Measurements from ENCODE around the gene SLC7A4.

The SLC7A4 gene

DNA sequence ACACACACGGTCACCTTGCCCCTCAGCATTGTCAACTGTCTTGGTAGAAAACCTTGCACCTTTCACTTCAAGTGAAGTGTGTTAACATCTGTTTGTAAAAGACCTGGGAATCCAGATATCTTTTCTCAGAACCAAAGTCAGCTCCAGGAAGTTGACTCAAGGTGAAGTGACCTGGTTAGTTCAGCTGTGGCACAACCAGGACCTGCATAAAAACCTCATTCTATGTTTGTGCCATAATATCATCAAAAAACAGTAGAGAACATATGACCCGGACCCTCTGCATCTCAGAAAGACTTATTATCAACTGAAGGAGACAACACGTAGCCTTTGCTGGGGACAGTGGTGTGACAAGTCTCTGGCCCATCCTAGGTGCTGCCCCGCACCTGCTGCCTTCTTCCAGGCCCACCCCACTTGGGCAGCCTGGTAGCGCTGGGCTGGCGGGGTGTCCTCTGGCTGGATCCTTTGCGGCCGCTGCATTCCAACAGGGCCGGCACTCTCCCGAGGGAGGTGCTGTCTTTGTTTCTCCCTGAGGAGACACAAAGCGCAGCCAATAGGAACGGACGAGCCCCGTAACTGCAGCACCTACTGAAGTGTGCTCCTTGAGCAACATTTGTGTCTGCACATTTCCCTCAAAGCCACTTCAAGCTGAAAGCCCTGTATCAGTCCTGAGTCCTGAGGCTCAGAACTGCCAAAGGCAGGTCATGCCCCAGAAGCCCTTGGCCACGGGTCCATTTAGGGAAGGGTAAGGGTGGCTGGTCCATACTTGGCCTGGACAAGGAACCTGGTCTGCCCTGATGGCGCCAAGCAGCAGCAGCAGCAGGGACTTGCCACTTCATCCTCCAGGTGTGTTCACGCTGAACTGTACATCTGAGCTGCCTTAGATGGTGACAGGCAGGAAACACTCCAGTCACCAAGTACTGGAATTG is 38.6 kb upstream of the SLC7A4 start:
- H3K4me3 ChIP-seq (ENCODE audit: low read length): no peak overlapping the region
- H3K4me2 ChIP-seq (ENCODE audit: low read length): no peak overlapping the region
- TF ChIP-seq, protein P1, sequence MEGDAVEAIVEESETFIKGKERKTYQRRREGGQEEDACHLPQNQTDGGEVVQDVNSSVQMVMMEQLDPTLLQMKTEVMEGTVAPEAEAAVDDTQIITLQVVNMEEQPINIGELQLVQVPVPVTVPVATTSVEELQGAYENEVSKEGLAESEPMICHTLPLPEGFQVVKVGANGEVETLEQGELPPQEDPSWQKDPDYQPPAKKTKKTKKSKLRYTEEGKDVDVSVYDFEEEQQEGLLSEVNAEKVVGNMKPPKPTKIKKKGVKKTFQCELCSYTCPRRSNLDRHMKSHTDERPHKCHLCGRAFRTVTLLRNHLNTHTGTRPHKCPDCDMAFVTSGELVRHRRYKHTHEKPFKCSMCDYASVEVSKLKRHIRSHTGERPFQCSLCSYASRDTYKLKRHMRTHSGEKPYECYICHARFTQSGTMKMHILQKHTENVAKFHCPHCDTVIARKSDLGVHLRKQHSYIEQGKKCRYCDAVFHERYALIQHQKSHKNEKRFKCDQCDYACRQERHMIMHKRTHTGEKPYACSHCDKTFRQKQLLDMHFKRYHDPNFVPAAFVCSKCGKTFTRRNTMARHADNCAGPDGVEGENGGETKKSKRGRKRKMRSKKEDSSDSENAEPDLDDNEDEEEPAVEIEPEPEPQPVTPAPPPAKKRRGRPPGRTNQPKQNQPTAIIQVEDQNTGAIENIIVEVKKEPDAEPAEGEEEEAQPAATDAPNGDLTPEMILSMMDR (IDR thresholded peaks at IDR 0.05; ENCODE audit: low read depth, low read length): no peak
- no peak for TF ChIP-seq EZH2phosphoT487 (IDR thresholded peaks at IDR 0.05; ENCODE audit: low read depth)
- H4K20me1 ChIP-seq (ENCODE audit: insufficient read depth, low read length): no peaks in the 10 kb centered on the region; the same call in 1 of the 2 replicates
- peaks cover 42% of the 10 kb centered on the region for H3K27me3 ChIP-seq (ENCODE audit: low read depth, low read length)
- no peaks in the 10 kb centered on the region for H3K9me3 ChIP-seq (ENCODE audit: insufficient read depth, low read length)
- no peak overlapping the region for H3K9ac ChIP-seq (ENCODE audit: low read length)
- no peaks in the 10 kb centered on the region for H3K36me3 ChIP-seq (replicated peaks; ENCODE audit: low read depth, low read length)
- no peaks in the 10 kb centered on the region for H3K79me2 ChIP-seq (ENCODE audit: low read length)
- H3K4me1 ChIP-seq (ENCODE audit: low read length): peaks cover 11% of the 10 kb centered on the region
- H3K27ac ChIP-seq (ENCODE audit: low read length): no peak overlapping the region
- H2AFZ ChIP-seq (ENCODE audit: low read depth, low read length): no peak overlapping the region

DNA sequence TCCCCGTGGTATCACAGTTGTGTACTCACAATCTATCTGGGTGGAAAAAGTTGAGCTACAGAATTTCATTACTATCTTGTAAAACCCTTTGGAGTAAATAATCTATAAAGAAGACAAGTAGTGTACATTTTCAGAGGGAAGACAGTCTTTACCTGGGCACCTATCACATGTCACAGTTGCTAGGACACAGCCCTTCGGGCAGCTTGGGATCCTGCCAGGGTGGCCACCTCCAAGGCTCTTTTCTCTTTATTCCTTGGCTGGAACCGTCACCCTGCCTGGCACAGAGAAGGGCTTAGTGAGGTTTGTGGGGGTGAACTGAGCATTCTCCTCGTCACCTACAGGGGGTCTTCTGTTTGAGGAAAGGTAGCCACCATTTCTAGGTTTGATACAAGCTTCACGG is 37.0 kb upstream of the SLC7A4 start:
- Histone ChIP-seq H3K4me1 (ENCODE audit: low read length) (peaks cover 22% of the 10 kb centered on the region), H3K9ac (ENCODE audit: low read length) (no peak overlapping the region), H3K4me3 (ENCODE audit: low read length) (no peak overlapping the region), H4K20me1 (ENCODE audit: insufficient read depth, low read length) (no peaks in the 10 kb centered on the region; the same call in 1 of the 2 replicates), H3K27me3 (ENCODE audit: low read depth, low read length) (peaks cover 53% of the 10 kb centered on the region), H3K27ac (ENCODE audit: low read length) (no peak overlapping the region), H3K9me3 (ENCODE audit: insufficient read depth, low read length) (no peaks in the 10 kb centered on the region), H3K4me2 (ENCODE audit: low read length) (no peak overlapping the region), H2AFZ (ENCODE audit: low read depth, low read length) (no peak overlapping the region), H3K79me2 (ENCODE audit: low read length) (no peaks in the 10 kb centered on the region), H3K36me3 (replicated peaks; ENCODE audit: low read depth, low read length) (no peaks in the 10 kb centered on the region)
- no peak for TF ChIP-seq EZH2phosphoT487 (IDR thresholded peaks at IDR 0.05; ENCODE audit: low read depth)
- TF ChIP-seq, protein P1 (IDR thresholded peaks at IDR 0.05; ENCODE audit: low read depth, low read length): no peak

GRCh38 chr22:21068681-21069276 is 36.4 kb upstream of the SLC7A4 start:
- Histone ChIP-seq H3K27ac (ENCODE audit: low read length) (no peak overlapping the region), H4K20me1 (ENCODE audit: insufficient read depth, low read length) (no peaks in the 10 kb centered on the region; the same call in 1 of the 2 replicates), H3K79me2 (ENCODE audit: low read length) (no peaks in the 10 kb centered on the region), H3K4me1 (ENCODE audit: low read length) (peaks cover 22% of the 10 kb centered on the region), H2AFZ (ENCODE audit: low read depth, low read length) (no peak overlapping the region), H3K9me3 (ENCODE audit: insufficient read depth, low read length) (no peaks in the 10 kb centered on the region), H3K9ac (ENCODE audit: low read length) (no peak overlapping the region), H3K36me3 (replicated peaks; ENCODE audit: low read depth, low read length) (no peaks in the 10 kb centered on the region), H3K27me3 (ENCODE audit: low read depth, low read length) (peaks cover 55% of the 10 kb centered on the region), H3K4me2 (ENCODE audit: low read length) (no peak overlapping the region), H3K4me3 (ENCODE audit: low read length) (no peak overlapping the region)
- TF ChIP-seq, protein P1 (IDR thresholded peaks at IDR 0.05; ENCODE audit: low read depth, low read length): no peak
- TF ChIP-seq EZH2phosphoT487 (IDR thresholded peaks at IDR 0.05; ENCODE audit: low read depth): no peak
